Metanephros (tissue), 1 donor: Measurements from ENCODE around the gene ZSCAN32. TPM values are rescaled to one million over a fixed set of nuclear protein-coding genes. Genes with fewer than 3 reads are reported as not detected.

Experiments used
- total RNA-seq: library from RNA; depleted of rRNA; stranded (reverse); fragments of >200 nt; gene quantifications from one replicate; pipeline ENCODE4 v1.2.3, GENCODE V29; 2014

Gene ZSCAN32
- total RNA-seq = 13.0 TPM

DNA sequence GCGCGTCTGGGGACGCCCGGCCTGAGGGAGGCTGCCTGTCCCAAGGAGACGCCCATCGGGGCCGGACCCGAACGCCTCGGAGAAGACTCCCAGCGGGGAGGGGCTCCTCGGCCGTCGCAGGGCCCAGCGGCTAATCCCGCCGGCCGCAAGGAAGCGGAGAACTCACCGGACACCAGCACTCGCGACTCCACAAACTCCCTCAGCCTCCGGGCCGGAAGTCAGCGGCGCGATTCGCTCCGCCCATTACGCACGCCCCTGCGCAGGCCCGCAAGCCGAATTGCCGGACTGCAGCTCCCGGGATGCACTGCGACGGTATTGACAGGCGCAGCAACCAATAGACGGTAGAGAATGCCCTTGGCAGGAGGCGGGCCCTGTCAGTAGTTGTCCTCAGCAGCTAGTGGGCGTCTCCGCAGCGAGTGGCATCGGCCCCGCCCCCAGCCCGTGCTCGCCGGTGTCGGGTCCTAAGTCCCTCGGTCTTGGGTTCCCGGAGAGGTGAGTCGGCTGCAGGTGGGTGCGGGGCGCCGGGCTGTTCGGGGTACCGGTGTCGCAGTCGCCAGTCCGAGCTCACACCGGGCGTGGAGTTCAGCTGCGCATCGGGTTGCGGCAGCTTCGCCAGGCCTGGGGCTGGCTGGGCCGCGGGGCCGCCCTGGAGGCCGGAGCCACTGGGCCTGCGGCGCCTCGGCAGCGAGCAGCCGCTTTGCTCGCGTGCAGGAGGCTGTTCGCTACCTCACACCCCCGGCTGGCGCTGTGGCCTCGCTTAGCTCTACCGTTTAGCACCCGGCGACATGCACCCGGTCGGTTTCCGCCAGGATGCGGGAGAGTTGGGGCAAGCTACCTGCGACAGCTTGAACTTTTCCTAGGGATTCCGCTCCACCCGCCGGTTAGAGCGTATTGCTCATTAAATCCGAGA lies at the start of gene ZSCAN32, which contains the start of gene ZNF174:
Gene ZSCAN32 (minus strand): TSS at position 226 of the 910 bp plus-strand sequence. CDS start 3,447 bp downstream, outside the sequence.
Gene ZNF174 (plus strand): TSS at position 437 of the 910 bp plus-strand sequence. CDS start 790 bp downstream, outside the sequence.

DNA sequence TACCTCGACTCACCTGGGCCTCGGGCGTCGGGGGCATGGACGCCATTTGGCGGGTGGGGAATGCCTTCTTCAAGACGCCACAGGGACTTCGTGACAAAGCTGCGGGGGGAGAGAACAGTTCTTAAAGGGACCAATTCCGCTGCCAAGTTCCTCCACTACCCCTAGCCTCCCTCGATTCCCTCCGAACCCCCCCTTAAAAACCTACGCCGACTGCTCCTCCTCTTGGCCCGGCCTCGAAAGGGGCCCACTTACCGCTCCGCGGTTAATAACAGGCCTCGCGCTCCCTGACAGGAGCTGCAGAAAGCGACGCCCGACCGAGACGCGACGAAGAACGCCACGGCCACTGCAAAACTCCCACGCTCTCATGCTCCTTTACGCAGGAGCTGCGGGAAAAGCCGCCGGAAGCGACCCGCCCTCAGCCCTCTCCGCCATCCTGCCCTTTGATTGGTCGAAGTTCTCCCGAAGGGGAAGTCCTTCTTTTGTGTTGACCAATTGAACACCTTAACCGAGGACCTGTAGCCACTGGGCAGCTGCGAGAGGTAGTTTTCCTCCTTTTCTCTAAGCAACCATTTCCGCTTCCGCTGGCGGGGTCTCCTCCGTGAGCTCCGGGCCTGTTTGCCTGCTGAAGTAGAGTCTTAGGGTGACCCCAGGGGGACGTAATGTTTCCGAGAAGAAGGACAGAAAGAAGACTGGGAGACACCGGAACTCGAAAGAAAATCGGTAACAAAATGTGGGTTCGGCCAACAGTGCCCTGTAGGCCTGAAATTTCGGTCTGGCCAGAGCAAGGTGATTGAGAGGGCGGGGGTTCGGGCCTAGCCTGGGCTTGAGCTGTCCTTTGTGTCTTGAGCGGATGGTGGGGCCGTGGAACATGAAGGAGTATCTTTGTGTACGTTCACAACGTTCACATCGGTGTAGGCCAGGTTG lies 42.6 kb upstream of the ZSCAN32 start, which contains the start of the genes NAA60 and ZNF597:
Gene NAA60 (plus strand): TSS at position 573 of the 924 bp plus-strand sequence. CDS start 32,548 bp downstream, outside the sequence.
Gene ZNF597 (minus strand): TSS at position 397 of the 924 bp plus-strand sequence. CDS start 351 bp downstream, at position 46.

DNA sequence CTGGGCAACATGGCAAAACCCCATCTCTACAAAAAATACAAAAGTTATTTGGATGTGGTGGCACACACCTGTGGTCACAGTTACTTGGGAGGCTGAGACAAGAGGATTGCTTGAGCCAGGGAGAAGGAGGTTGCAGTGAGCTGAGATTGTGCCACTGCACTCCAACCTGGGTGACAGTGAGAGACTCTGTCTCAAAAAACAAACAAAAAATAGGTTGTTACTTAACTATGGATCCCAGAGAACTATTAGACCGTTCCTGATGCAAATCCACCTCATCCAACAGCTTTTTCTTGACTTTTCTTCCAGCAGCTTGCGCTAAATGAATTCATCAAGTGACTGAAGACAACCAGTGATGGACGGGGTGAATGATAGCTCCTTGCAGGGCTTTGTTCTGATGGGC lies 45.2 kb downstream of the ZSCAN32 start, which contains the start of gene OR2C1:
Gene OR2C1 (plus strand): TSS at position 301 of the 400 bp plus-strand sequence. CDS start 52 bp downstream, at position 353.

Other genes with a start within 250 kb of the ZSCAN32 start
- gene OR1F1, start 212.8 kb downstream of the ZSCAN32 start, total RNA-seq = not detected
- gene ZNF200, start 165.8 kb downstream of the ZSCAN32 start, total RNA-seq = 9.2 TPM
- gene MEFV, start 144.4 kb downstream of the ZSCAN32 start, total RNA-seq = 2.9 TPM
- gene ZNF263, start 117.5 kb downstream of the ZSCAN32 start, total RNA-seq = 55.0 TPM
- 14.2 TPM for gene TIGD7, start 95.6 kb downstream of the ZSCAN32 start, total RNA-seq
- 36.3 TPM for gene ZNF75A, start 95.5 kb downstream of the ZSCAN32 start, total RNA-seq
- 1.3 TPM for gene OR2C1, start 45.1 kb downstream of the ZSCAN32 start, total RNA-seq
- gene ZNF174, start 211 bp upstream of the ZSCAN32 start, total RNA-seq = 9.0 TPM
- 2.7 TPM for gene ZNF597, start 42.5 kb upstream of the ZSCAN32 start, total RNA-seq
- gene NAA60, start 42.7 kb upstream of the ZSCAN32 start, total RNA-seq = 27.6 TPM
- not detected for gene C16orf90, start 94.5 kb upstream of the ZSCAN32 start, total RNA-seq
- gene CLUAP1, start 100.0 kb upstream of the ZSCAN32 start, total RNA-seq = 16.9 TPM
- gene NLRC3, start 176.4 kb upstream of the ZSCAN32 start, total RNA-seq = 1.9 TPM
- gene SLX4, start 210.6 kb upstream of the ZSCAN32 start, total RNA-seq = 6.8 TPM